ENCODE results near the gene FSHR.

- TF ChIP-seq POLR2A (IDR thresholded peaks at IDR 0.05), result no peak
- no peak for TF ChIP-seq CTCF (IDR thresholded peaks at IDR 0.05)
Observed at GRCh38 chr2:49037197-49037596, 117.1 kb downstream of the FSHR start.

Measured in adrenal gland (tissue), 5 donors.